Transverse colon (tissue), 4 donors: ENCODE data around the gene FBXO34.

Source experiments
- EP300 ChIP-seq: sonication (generic); formaldehyde crosslinking; IDR thresholded peaks from one replicate; pipeline ENCODE4 v1.6.1; 2017; ENCODE audit warnings: antibody characterized with exemption, low read depth
- POLR2A ChIP-seq: fragments of 450-650 bp; IDR thresholded peaks from one replicate; pipeline ENCODE4 v1.6.1; 2016; ENCODE audit warnings: antibody characterized with exemption, mild to moderate bottlenecking, moderate library complexity
- POLR2AphosphoS5 ChIP-seq, 3 donors: sonication (generic); formaldehyde crosslinking; IDR thresholded peaks; one replicate each; pipeline ENCODE4 v1.6.1; 2016; ENCODE audit warnings: antibody characterized with exemption in 3 of 3
- TF ChIP-seq, protein P1 (sequence below), 5 experiments: fragments of 200-600 bp in 3 of 5; fragments of 450-650 bp in 2 of 5; sonication (generic) in 3 of 5; IDR thresholded peaks; 1 replicate in 2 of 5; 2 replicates in 3 of 5; pipeline ENCODE4 v1.5.1; 2016 to 2017; ENCODE audit warnings: antibody characterized with exemption in 5 of 5, inconsistent platforms in 3 of 5, mild to moderate bottlenecking in 2 of 5, moderate library complexity in 1 of 5

- TF ChIP-seq POLR2A (no peak), EP300 (no peak), POLR2AphosphoS5 (IDR thresholded peaks at IDR 0.05) (no peak)
- TF ChIP-seq, protein P1, sequence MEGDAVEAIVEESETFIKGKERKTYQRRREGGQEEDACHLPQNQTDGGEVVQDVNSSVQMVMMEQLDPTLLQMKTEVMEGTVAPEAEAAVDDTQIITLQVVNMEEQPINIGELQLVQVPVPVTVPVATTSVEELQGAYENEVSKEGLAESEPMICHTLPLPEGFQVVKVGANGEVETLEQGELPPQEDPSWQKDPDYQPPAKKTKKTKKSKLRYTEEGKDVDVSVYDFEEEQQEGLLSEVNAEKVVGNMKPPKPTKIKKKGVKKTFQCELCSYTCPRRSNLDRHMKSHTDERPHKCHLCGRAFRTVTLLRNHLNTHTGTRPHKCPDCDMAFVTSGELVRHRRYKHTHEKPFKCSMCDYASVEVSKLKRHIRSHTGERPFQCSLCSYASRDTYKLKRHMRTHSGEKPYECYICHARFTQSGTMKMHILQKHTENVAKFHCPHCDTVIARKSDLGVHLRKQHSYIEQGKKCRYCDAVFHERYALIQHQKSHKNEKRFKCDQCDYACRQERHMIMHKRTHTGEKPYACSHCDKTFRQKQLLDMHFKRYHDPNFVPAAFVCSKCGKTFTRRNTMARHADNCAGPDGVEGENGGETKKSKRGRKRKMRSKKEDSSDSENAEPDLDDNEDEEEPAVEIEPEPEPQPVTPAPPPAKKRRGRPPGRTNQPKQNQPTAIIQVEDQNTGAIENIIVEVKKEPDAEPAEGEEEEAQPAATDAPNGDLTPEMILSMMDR (IDR thresholded peaks at IDR 0.05) = peak; percentile 26 to 62 (median 31)
These were observed 26.6 kb downstream of the FBXO34 start for GRCh38 chr14:55297611-55298499.
